ENCODE data around the gene PFKFB3.
A peak's percentile ranks its signal among the peaks of the same experiment; 100 is the strongest.

DNA sequence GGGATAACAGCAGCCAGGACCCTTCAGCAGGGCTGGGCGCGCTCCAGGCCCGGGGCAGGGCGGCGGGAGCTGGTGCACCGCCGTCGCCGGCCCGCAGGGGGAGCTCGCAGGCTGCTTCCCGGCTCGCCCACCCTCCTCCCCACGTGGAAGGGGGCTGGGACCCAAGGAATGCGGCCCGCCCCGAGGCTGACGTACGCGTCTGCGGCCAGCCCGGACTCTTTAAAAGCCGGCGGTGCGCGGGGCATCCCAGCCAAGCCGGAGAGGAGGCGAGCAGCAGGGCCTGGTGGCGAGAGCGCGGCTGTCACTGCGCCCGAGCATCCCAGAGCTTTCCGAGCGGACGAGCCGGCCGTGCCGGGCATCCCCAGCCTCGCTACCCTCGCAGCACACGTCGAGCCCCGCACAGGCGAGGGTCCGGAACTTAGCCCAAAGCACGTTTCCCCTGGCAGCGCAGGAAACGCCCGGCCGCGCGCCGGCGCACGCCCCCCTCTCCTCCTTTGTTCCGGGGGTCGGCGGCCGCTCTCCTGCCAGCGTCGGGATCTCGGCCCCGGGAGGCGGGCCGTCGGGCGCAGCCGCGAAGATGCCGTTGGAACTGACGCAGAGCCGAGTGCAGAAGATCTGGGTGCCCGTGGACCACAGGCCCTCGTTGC is at the start of gene PFKFB3:
- TF ChIP-seq NFYB (IDR thresholded peaks at IDR 0.05; ENCODE audit: extremely low read depth, insufficient read length) (no peak), ELF4 (CRISPR knock-in tag; IDR thresholded peaks at IDR 0.05) (no peak), CHD1 (IDR thresholded peaks at IDR 0.05; ENCODE audit: low read length) (peak; percentile 55)
- TF ChIP-seq, protein P1, sequence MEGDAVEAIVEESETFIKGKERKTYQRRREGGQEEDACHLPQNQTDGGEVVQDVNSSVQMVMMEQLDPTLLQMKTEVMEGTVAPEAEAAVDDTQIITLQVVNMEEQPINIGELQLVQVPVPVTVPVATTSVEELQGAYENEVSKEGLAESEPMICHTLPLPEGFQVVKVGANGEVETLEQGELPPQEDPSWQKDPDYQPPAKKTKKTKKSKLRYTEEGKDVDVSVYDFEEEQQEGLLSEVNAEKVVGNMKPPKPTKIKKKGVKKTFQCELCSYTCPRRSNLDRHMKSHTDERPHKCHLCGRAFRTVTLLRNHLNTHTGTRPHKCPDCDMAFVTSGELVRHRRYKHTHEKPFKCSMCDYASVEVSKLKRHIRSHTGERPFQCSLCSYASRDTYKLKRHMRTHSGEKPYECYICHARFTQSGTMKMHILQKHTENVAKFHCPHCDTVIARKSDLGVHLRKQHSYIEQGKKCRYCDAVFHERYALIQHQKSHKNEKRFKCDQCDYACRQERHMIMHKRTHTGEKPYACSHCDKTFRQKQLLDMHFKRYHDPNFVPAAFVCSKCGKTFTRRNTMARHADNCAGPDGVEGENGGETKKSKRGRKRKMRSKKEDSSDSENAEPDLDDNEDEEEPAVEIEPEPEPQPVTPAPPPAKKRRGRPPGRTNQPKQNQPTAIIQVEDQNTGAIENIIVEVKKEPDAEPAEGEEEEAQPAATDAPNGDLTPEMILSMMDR (IDR thresholded peaks at IDR 0.05 in 2 of 3, conservative IDR thresholded peaks at IDR 0.05 in 1 of 3; ENCODE audit: insufficient read depth in 2 of 3, low read depth in 1 of 3, low read length in 3 of 3) = peak; percentile 87 to 89 (median 87)
